GM19238 (cell line): ENCODE measurements around the gene SLC6A6.
"Not testable (repeated sequence)": the region's sequence is repeated elsewhere in the genome, so short reads cannot be mapped to it uniquely, and the experiment has no call there.

Experiments used
- DNase-seq: peaks from one replicate; pipeline ENCODE4 v3.0.0; 2011; ENCODE audit warnings: low spot score; ENCODE audit not compliant: insufficient read length

Gene SLC6A6

GRCh38 chr3:14505001-14505802 lies 102.8 kb downstream of the SLC6A6 start:
- DNase-seq = no peak

- no peak for DNase-seq
Measured at GRCh38 chr3:14505803-14506500, 103.5 kb downstream of the SLC6A6 start.

- DNase-seq = no peak
Measured at GRCh38 chr3:14506626-14507304, 104.4 kb downstream of the SLC6A6 start.

GRCh38 chr3:14507305-14507741 lies 104.9 kb downstream of the SLC6A6 start:
- DNase-seq = no peak

- no peak for DNase-seq
Measured at GRCh38 chr3:14507757-14508504, 105.5 kb downstream of the SLC6A6 start.

GRCh38 chr3:14508505-14508819 lies 106.1 kb downstream of the SLC6A6 start:
- DNase-seq = no peak

GRCh38 chr3:14508966-14509795 lies 106.8 kb downstream of the SLC6A6 start:
- DNase-seq = peak; percentile 77

- DNase-seq = no peak
Measured at GRCh38 chr3:14509796-14510100, 107.3 kb downstream of the SLC6A6 start.

GRCh38 chr3:14510838-14511622 lies 108.6 kb downstream of the SLC6A6 start:
- no peak for DNase-seq

- no peak for DNase-seq
Measured at GRCh38 chr3:14511623-14512280, 109.3 kb downstream of the SLC6A6 start.

GRCh38 chr3:14512281-14512941 lies 110.0 kb downstream of the SLC6A6 start:
- DNase-seq = no peak

- no peak for DNase-seq
Measured at GRCh38 chr3:14512942-14513327, 110.5 kb downstream of the SLC6A6 start.

GRCh38 chr3:14513566-14514322 lies 111.3 kb downstream of the SLC6A6 start:
- DNase-seq = no peak

- no peak for DNase-seq
Measured at GRCh38 chr3:14514323-14514720, 111.9 kb downstream of the SLC6A6 start.

- not testable (repeated sequence) for DNase-seq
Measured at GRCh38 chr3:14515526-14515925, 113.1 kb downstream of the SLC6A6 start.

- no peak for DNase-seq
Measured at GRCh38 chr3:14516738-14517345, 114.4 kb downstream of the SLC6A6 start.

- DNase-seq = no peak
Measured at GRCh38 chr3:14517601-14518431, 115.4 kb downstream of the SLC6A6 start.
